HG02759 (cell line): ENCODE results near the gene CRACR2B.

Experiments used
- ATAC-seq: cut with Tn5 transposase; IDR thresholded peaks from one replicate; pipeline ENCODE4 v1.9.1; 2021; ENCODE audit warnings: mild to moderate bottlenecking, moderate library complexity; ENCODE audit not compliant: unreplicated experiment

The CRACR2B gene

GRCh38 chr11:865462-866430, 38.0 kb downstream of the CRACR2B start:
- ATAC-seq, result no peak

GRCh38 chr11:866481-866880, 38.8 kb downstream of the CRACR2B start:
- no peak for ATAC-seq

GRCh38 chr11:867856-868358, 40.2 kb downstream of the CRACR2B start:
- ATAC-seq, result no peak

GRCh38 chr11:868394-868793, 40.7 kb downstream of the CRACR2B start:
- ATAC-seq, result no peak

- ATAC-seq, result no peak
Measured at GRCh38 chr11:868802-869201, 41.1 kb downstream of the CRACR2B start.

- ATAC-seq, result no peak
Measured at GRCh38 chr11:869399-870126, 41.8 kb downstream of the CRACR2B start.

- no peak for ATAC-seq
Measured at GRCh38 chr11:870127-870413, 42.4 kb downstream of the CRACR2B start.

GRCh38 chr11:870418-870817, 42.7 kb downstream of the CRACR2B start:
- no peak for ATAC-seq

GRCh38 chr11:871472-871871, 43.8 kb downstream of the CRACR2B start:
- no peak for ATAC-seq

GRCh38 chr11:872799-873198, 45.1 kb downstream of the CRACR2B start:
- ATAC-seq, result no peak

- ATAC-seq, result no peak
Measured at GRCh38 chr11:873706-874105, 46.0 kb downstream of the CRACR2B start.

- no peak for ATAC-seq
Measured at GRCh38 chr11:875203-875602, 47.5 kb downstream of the CRACR2B start.

GRCh38 chr11:875769-876301, 48.1 kb downstream of the CRACR2B start:
- ATAC-seq, result no peak

GRCh38 chr11:876545-876944, 48.8 kb downstream of the CRACR2B start:
- no peak for ATAC-seq

- no peak for ATAC-seq
Measured at GRCh38 chr11:877565-877964, 49.8 kb downstream of the CRACR2B start.

- ATAC-seq, result no peak
Measured at GRCh38 chr11:880447-880846, 52.7 kb downstream of the CRACR2B start.
